ENCODE data around the gene PGLYRP2. TPM values are rescaled to one million over a fixed set of nuclear protein-coding genes. Genes with fewer than 3 reads are reported as not detected.
"Not testable (repeated sequence)": the region's sequence is repeated elsewhere in the genome, so short reads cannot be mapped to it uniquely, and the experiment has no call there.

PGLYRP2 gene
- total RNA-seq, 1 donor from 2014 or later = not detected

- ATAC-seq (no peak), DNase-seq (no peak)
- H3K4me1 ChIP-seq = no peaks in the 10 kb centered on the region
- intact Hi-C loops (cut with DNase I) = no loop called here
- H3K9me3 ChIP-seq = no peaks in the 10 kb centered on the region
- no peak overlapping the region for H3K27ac ChIP-seq
- H3K36me3 ChIP-seq = no peaks in the 10 kb centered on the region
- H3K4me3 ChIP-seq = no peak overlapping the region
- no peak for TF ChIP-seq CTCF (IDR thresholded peaks at IDR 0.05)
- H3K27me3 ChIP-seq (ENCODE audit: low read depth) = no peaks in the 10 kb centered on the region
Observed at GRCh38 chr19:15498156-15498858, 19.0 kb upstream of the PGLYRP2 start.

GRCh38 chr19:15495151-15495550, 15.8 kb upstream of the PGLYRP2 start:
- Histone ChIP-seq H3K27me3 (ENCODE audit: low read depth) (no peaks in the 10 kb centered on the region), H3K4me3 (no peak overlapping the region), H3K4me1 (no peaks in the 10 kb centered on the region), H3K9me3 (no peaks in the 10 kb centered on the region), H3K27ac (no peak overlapping the region), H3K36me3 (no peaks in the 10 kb centered on the region)
- no peak for DNase-seq
- no peak for TF ChIP-seq CTCF (IDR thresholded peaks at IDR 0.05)
- intact Hi-C loops (cut with DNase I) = no loop called here
- no peak for ATAC-seq

GRCh38 chr19:15488489-15489226, 9.4 kb upstream of the PGLYRP2 start:
- Histone ChIP-seq H3K27me3 (ENCODE audit: low read depth) (no peaks in the 10 kb centered on the region), H3K4me3 (no peak overlapping the region), H3K4me1 (no peaks in the 10 kb centered on the region), H3K27ac (no peak overlapping the region), H3K9me3 (no peaks in the 10 kb centered on the region), H3K36me3 (no peaks in the 10 kb centered on the region)
- TF ChIP-seq CTCF (IDR thresholded peaks at IDR 0.05) = no peak
- DNase-seq (no peak), ATAC-seq (no peak)
- intact Hi-C loops (cut with DNase I) = no loop called here

GRCh38 chr19:15487038-15487437, 7.7 kb upstream of the PGLYRP2 start:
- no peak overlapping the region for H3K4me3 ChIP-seq
- TF ChIP-seq CTCF (IDR thresholded peaks at IDR 0.05) = no peak
- H3K9me3 ChIP-seq = no peaks in the 10 kb centered on the region
- no peaks in the 10 kb centered on the region for H3K4me1 ChIP-seq
- ATAC-seq (no peak), DNase-seq (no peak)
- H3K27ac ChIP-seq = no peak overlapping the region
- no peaks in the 10 kb centered on the region for H3K36me3 ChIP-seq
- intact Hi-C loops (cut with DNase I) = no loop called here
- no peaks in the 10 kb centered on the region for H3K27me3 ChIP-seq (ENCODE audit: low read depth)

GRCh38 chr19:15485768-15486167, 6.5 kb upstream of the PGLYRP2 start:
- H3K9me3 ChIP-seq; DNase-seq; H3K4me1 ChIP-seq; H3K36me3 ChIP-seq; ATAC-seq; H3K27me3 ChIP-seq (ENCODE audit: low read depth); intact Hi-C loops (cut with DNase I); H3K4me3 ChIP-seq; H3K27ac ChIP-seq: not testable (repeated sequence)

GRCh38 chr19:15480996-15481395, 1.7 kb upstream of the PGLYRP2 start:
- H3K9me3 ChIP-seq; H3K27me3 ChIP-seq (ENCODE audit: low read depth); H3K4me1 ChIP-seq; intact Hi-C loops (cut with DNase I); H3K27ac ChIP-seq; DNase-seq; H3K4me3 ChIP-seq; ATAC-seq; H3K36me3 ChIP-seq: not testable (repeated sequence)

Data from lower lobe of right lung (tissue), 2 donors.